Astrocyte of the spinal cord (primary cell): Measurements from ENCODE around the gene PITPNC1.
"Not testable (repeated sequence)": the region's sequence is repeated elsewhere in the genome, so short reads cannot be mapped to it uniquely, and the experiment has no call there.

Experiments
- DNase-seq: peaks from one replicate; pipeline ENCODE4 v3.0.0; 2011; ENCODE audit warnings: low read depth, low spot score
- H3K4me3 ChIP-seq: 2 replicates; pipeline ENCODE4 v1.5.1; 2011; ENCODE audit warnings: low read depth, mild to moderate bottlenecking, low read length, moderate library complexity
- CTCF ChIP-seq: IDR thresholded peaks from 2 replicates; pipeline ENCODE4 v1.5.1; 2012; ENCODE audit warnings: low read depth, mild to moderate bottlenecking, low read length, inconsistent platforms
- in situ Hi-C: cut with HindIII; loops from 2 replicates; pipeline ENCODE4 v1.10.0; 2017; ENCODE audit warnings: low sequenced_read_pairs

The PITPNC1 gene

GRCh38 chr17:67490471-67490870 lies 113.4 kb downstream of the PITPNC1 start:
- in situ Hi-C loops: no loop called here
- DNase-seq: no peak
- peak overlapping the region; percentile 10 for H3K4me3 ChIP-seq
- no peak for TF ChIP-seq CTCF

GRCh38 chr17:67491009-67491680 lies 114.1 kb downstream of the PITPNC1 start:
- peak; percentile 99 for DNase-seq
- peak overlapping the region; percentile 10 for H3K4me3 ChIP-seq
- in situ Hi-C loops: no loop called here

GRCh38 chr17:67491681-67492024 lies 114.6 kb downstream of the PITPNC1 start:
- H3K4me3 ChIP-seq: no peak overlapping the region
- DNase-seq: no peak
- in situ Hi-C loops: no loop called here
- TF ChIP-seq CTCF: no peak

More at GRCh38 chr17:67491009-67491680, 114.1 kb downstream of the PITPNC1 start:
- no peak for TF ChIP-seq CTCF

GRCh38 chr17:67492251-67492740 lies 115.2 kb downstream of the PITPNC1 start:
- in situ Hi-C loops: no loop called here
- H3K4me3 ChIP-seq: peak overlapping the region; percentile 18
- no peak for TF ChIP-seq CTCF
- no peak for DNase-seq

- no peak for DNase-seq
- TF ChIP-seq CTCF: no peak
- peak overlapping the region; percentile 18 for H3K4me3 ChIP-seq
- in situ Hi-C loops: no loop called here
Observed at GRCh38 chr17:67492824-67493517, 115.9 kb downstream of the PITPNC1 start.

- no peak for DNase-seq
- no peak for TF ChIP-seq CTCF
- in situ Hi-C loops: no loop called here
- H3K4me3 ChIP-seq: no peak overlapping the region
Observed at GRCh38 chr17:67493812-67494211, 116.7 kb downstream of the PITPNC1 start.

GRCh38 chr17:67495534-67495933 lies 118.5 kb downstream of the PITPNC1 start:
- in situ Hi-C loops: not testable (repeated sequence)

More at GRCh38 chr17:67495534-67495933, 118.5 kb downstream of the PITPNC1 start:
- H3K4me3 ChIP-seq, DNase-seq: not testable (repeated sequence)
